Esophagus muscularis mucosa (tissue), 3 donors: ENCODE measurements around the gene SEMA5A.
A peak's percentile ranks its signal among the peaks of the same experiment; 100 is the strongest.

Source experiments
- CTCF ChIP-seq, 3 experiments: fragments of 200-600 bp in 2 of 3; fragments of 450-650 bp in 1 of 3; sonication (generic) in 2 of 3; IDR thresholded peaks; one replicate each; pipeline ENCODE4 v1.5.1; 2017 to 2019; ENCODE audit warnings: antibody characterized with exemption in 3 of 3, mild to moderate bottlenecking in 2 of 3, moderate library complexity in 1 of 3
- POLR2A ChIP-seq: fragments of 450-650 bp; IDR thresholded peaks from one replicate; pipeline ENCODE4 v1.6.1; 2017; ENCODE audit warnings: antibody characterized with exemption, moderate library complexity, mild to moderate bottlenecking, low read depth
- POLR2AphosphoS5 ChIP-seq, 2 donors: sonication (generic); formaldehyde crosslinking; IDR thresholded peaks; one replicate each; pipeline ENCODE4 v1.6.1; 2017; ENCODE audit warnings: antibody characterized with exemption in 2 of 2

- TF ChIP-seq POLR2A: no peak
- TF ChIP-seq POLR2AphosphoS5 (IDR thresholded peaks at IDR 0.05): no peak
- peak in 1 of 3 experiments; percentile 11 for TF ChIP-seq CTCF (IDR thresholded peaks at IDR 0.05)
Measured at GRCh38 chr5:9339206-9339818, 206.6 kb downstream of the SEMA5A start.
